DOHH2 (cell line): ENCODE data around the gene PCNX4.

Experiments used
- H3F3A ChIP-seq: fragments of 200-600 bp; sonication (generic), shearing (Covaris generic); 2 replicates; pipeline ENCODE4 v1.6.0; 2016; ENCODE audit warnings: antibody characterized with exemption, mild to moderate bottlenecking; ENCODE audit not compliant: control insufficient read depth, insufficient read depth
- H3K27ac ChIP-seq: fragments of 200-600 bp; sonication (generic); 2 replicates; pipeline ENCODE4 v1.5.1; 2014; ENCODE audit warnings: low read depth, mild to moderate bottlenecking, low read length, moderate library complexity
- H3K27me3 ChIP-seq: fragments of 200-600 bp; sonication (generic); 2 replicates; pipeline ENCODE4 v1.6.1; 2014; ENCODE audit warnings: mild to moderate bottlenecking, low read length, mixed read lengths; ENCODE audit not compliant: control insufficient read depth
- H3K36me3 ChIP-seq: fragments of 200-600 bp; sonication (generic); 2 replicates; pipeline ENCODE4 v1.6.1; 2014; ENCODE audit warnings: mild to moderate bottlenecking, low read length, moderate library complexity, mixed read lengths; ENCODE audit not compliant: control insufficient read depth
- H3K4me1 ChIP-seq: fragments of 200-600 bp; sonication (generic); 2 replicates; pipeline ENCODE4 v1.6.1; 2014; ENCODE audit warnings: mild to moderate bottlenecking, low read length, mixed read lengths; ENCODE audit not compliant: control insufficient read depth
- H3K4me2 ChIP-seq: fragments of 200-600 bp; sonication (generic); 2 replicates; pipeline ENCODE4 v1.6.0; 2014; ENCODE audit warnings: mild to moderate bottlenecking, low read length, moderate library complexity
- H3K4me3 ChIP-seq: fragments of 200-600 bp; sonication (generic); 2 replicates; pipeline ENCODE4 v1.5.1; 2014; ENCODE audit warnings: mild to moderate bottlenecking, low read length, mixed read lengths
- H3K79me2 ChIP-seq: fragments of 200-600 bp; sonication (generic); 2 replicates; pipeline ENCODE4 v1.6.1; 2014; ENCODE audit warnings: mild to moderate bottlenecking, low read length, mixed read lengths; ENCODE audit not compliant: control insufficient read depth
- H3K9me2 ChIP-seq: fragments of 200-600 bp; sonication (generic); replicated peaks from 2 replicates; pipeline ENCODE4 v1.6.1; 2014; ENCODE audit warnings: mild to moderate bottlenecking, low read length, mixed read lengths; ENCODE audit not compliant: control insufficient read depth
- H3K9me3 ChIP-seq: fragments of 200-600 bp; sonication (generic); 2 replicates; pipeline ENCODE4 v1.6.1; 2014; ENCODE audit warnings: antibody characterized with exemption, low read length, mixed read lengths; ENCODE audit not compliant: control insufficient read depth, insufficient read depth
- H4K20me1 ChIP-seq: fragments of 200-600 bp; sonication (generic); 2 replicates; pipeline ENCODE4 v1.6.0; 2014; ENCODE audit warnings: low read depth, mild to moderate bottlenecking, antibody characterized with exemption, low read length, moderate library complexity; ENCODE audit not compliant: control insufficient read depth, insufficient read depth
- EZH2phosphoT487 ChIP-seq: fragments of 200-600 bp; sonication (generic); IDR thresholded peaks from 2 replicates; pipeline ENCODE4 v1.6.1; 2017; ENCODE audit warnings: borderline replicate concordance, mild to moderate bottlenecking, antibody characterized with exemption, low read length, moderate library complexity, mixed read lengths
- TF ChIP-seq, protein P1 (sequence below): fragments of 200-600 bp; sonication (generic); IDR thresholded peaks from one replicate; pipeline ENCODE4 v1.5.1; 2014; ENCODE audit warnings: antibody characterized with exemption, mild to moderate bottlenecking, low read depth, low read length; ENCODE audit not compliant: poor library complexity, severe bottlenecking

The PCNX4 gene

DNA sequence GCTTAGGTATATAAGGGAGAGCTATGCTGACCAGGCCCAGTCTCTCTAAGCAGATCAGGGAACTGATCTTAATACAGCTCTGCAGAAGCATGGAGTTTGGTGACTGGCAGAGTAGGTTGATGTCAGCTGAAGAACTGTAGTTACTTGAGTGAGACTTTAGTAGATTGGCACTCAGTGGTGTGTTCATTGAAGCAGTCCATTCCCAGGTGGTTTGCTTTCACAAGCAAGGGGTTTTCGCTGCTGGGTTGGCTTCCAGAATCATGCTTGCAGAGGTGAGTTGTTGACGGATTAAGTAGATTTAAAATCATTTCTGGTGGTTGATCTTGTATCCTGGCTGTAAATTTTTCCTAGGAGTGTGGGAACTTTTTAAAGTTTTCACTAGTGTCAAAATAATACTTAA lies 80.0 kb downstream of the PCNX4 start:
- Histone ChIP-seq H3K9me3 (no peaks in the 10 kb centered on the region), H3K4me2 (no peak overlapping the region), H3K79me2 (no peaks in the 10 kb centered on the region), H3K27ac (no peak overlapping the region), H4K20me1 (no peaks in the 10 kb centered on the region), H3F3A (no peaks in the 10 kb centered on the region), H3K36me3 (no peaks in the 10 kb centered on the region), H3K27me3 (no peaks in the 10 kb centered on the region), H3K4me1 (no peaks in the 10 kb centered on the region; the same call in 1 of the 2 replicates), H3K4me3 (no peak overlapping the region), H3K9me2 (no peaks in the 10 kb centered on the region)
- TF ChIP-seq EZH2phosphoT487: no peak
- TF ChIP-seq, protein P1, sequence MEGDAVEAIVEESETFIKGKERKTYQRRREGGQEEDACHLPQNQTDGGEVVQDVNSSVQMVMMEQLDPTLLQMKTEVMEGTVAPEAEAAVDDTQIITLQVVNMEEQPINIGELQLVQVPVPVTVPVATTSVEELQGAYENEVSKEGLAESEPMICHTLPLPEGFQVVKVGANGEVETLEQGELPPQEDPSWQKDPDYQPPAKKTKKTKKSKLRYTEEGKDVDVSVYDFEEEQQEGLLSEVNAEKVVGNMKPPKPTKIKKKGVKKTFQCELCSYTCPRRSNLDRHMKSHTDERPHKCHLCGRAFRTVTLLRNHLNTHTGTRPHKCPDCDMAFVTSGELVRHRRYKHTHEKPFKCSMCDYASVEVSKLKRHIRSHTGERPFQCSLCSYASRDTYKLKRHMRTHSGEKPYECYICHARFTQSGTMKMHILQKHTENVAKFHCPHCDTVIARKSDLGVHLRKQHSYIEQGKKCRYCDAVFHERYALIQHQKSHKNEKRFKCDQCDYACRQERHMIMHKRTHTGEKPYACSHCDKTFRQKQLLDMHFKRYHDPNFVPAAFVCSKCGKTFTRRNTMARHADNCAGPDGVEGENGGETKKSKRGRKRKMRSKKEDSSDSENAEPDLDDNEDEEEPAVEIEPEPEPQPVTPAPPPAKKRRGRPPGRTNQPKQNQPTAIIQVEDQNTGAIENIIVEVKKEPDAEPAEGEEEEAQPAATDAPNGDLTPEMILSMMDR: no peak

DNA sequence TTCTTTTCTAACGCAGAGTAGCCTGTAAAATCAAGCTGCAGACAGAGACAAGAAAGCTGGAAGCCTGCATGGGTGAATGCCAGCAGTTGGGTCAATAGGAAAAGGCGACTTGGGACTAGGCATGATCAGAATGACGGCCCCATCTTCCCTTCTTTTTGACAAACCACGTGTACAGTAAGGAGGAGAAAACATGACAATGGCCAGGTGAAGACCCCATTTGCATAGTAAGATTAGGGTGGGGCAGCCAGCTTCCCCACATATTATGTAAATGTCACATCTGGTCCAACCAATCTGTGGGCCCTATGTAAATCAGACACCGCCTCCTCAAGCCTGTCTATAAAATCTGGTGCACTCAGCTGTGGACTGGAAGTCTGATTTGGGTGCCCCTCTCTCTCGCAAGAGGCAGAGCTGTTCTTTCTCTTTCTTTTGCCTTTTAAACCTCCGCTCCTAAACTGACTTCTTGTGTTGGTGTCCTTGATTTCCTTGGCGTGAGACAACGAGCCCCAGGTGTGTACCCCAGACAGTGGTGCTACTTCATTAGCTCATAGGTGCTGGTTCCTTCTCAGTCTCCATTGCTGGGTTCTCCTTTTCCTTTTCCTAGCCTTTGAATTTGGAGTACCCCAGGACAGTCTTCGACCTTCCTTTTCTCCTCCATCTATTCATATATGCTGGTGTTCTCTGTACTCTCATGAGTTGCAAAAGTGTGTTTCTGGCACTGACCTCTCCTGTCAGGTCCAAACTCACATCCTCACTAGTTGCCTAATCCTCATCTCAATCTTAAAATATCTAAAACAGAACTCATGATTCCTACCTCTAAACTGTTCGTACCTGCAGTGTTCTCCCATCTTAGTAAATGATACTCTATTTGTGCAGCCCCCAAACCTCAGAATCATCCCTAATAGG lies 82.9 kb downstream of the PCNX4 start:
- Histone ChIP-seq H4K20me1 (no peaks in the 10 kb centered on the region), H3K9me3 (peaks cover 4% of the 10 kb centered on the region; the same call in 1 of the 2 replicates), H3K4me3 (no peak overlapping the region), H3F3A (no peaks in the 10 kb centered on the region), H3K4me2 (no peak overlapping the region), H3K27ac (no peak overlapping the region), H3K4me1 (no peaks in the 10 kb centered on the region), H3K27me3 (no peaks in the 10 kb centered on the region), H3K36me3 (no peaks in the 10 kb centered on the region), H3K79me2 (no peaks in the 10 kb centered on the region), H3K9me2 (no peaks in the 10 kb centered on the region)
- TF ChIP-seq EZH2phosphoT487: no peak
- TF ChIP-seq, protein P1: no peak

DNA sequence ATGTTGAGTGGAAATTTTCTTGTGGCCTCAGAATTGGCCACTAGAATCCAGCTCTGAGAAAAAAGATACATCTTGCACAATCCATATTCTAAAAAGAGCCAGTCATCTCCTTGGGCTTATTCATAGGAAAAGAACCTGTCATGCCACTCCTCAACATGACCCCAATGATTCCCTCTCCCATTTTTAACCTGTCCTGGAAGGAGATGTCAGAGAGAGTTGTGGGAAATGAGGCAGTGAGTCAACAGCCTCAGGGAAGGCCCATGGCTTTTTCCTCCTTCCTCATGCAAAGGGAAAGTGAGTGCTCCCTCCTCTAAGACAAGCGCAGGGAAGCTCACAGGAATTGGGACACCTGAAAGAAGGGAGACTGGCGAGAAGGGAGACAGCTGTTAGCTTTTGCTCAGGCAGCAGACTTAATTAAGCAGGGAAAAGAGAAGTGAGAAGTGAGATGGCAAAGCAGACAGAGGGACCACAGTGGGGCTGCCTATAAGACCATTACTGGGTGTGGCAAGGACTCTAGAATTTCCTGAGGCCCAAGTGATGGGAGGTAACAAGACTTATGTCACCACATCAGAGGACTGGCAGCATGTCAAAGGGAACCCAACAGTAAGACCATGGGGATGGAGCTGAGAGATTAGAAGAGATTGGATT lies 83.7 kb downstream of the PCNX4 start:
- H3K36me3 ChIP-seq: no peaks in the 10 kb centered on the region
- no peak overlapping the region for H3K27ac ChIP-seq
- peaks cover 4% of the 10 kb centered on the region; the same call in 1 of the 2 replicates for H3K9me3 ChIP-seq
- H3K27me3 ChIP-seq: no peaks in the 10 kb centered on the region
- no peaks in the 10 kb centered on the region for H3K9me2 ChIP-seq
- no peak overlapping the region for H3K4me2 ChIP-seq
- H3K4me3 ChIP-seq: no peak overlapping the region
- no peaks in the 10 kb centered on the region for H4K20me1 ChIP-seq
- no peaks in the 10 kb centered on the region for H3K4me1 ChIP-seq
- no peaks in the 10 kb centered on the region for H3F3A ChIP-seq
- no peak for TF ChIP-seq EZH2phosphoT487
- TF ChIP-seq, protein P1: no peak
- H3K79me2 ChIP-seq: no peaks in the 10 kb centered on the region
